BLaER1 (cell line): ENCODE results near the gene WDR5B.
A peak's percentile ranks its signal among the peaks of the same experiment; 100 is the strongest.

ENCODE experiments used
- H3K27ac ChIP-seq: shearing (Covaris generic); formaldehyde crosslinking; 2 replicates; pipeline ENCODE4 v1.8.1; 2022
- H3K27me3 ChIP-seq: shearing (Covaris generic); formaldehyde crosslinking; 2 replicates; pipeline ENCODE4 v1.8.1; 2022
- H3K36me3 ChIP-seq: shearing (Covaris generic); formaldehyde crosslinking; 2 replicates; pipeline ENCODE4 v1.8.1; 2022
- H3K4me1 ChIP-seq: shearing (Covaris generic); formaldehyde crosslinking; 2 replicates; pipeline ENCODE4 v1.8.1; 2022
- H3K4me2 ChIP-seq: shearing (Covaris generic); formaldehyde crosslinking; 2 replicates; pipeline ENCODE4 v1.8.1; 2022
- H3K4me3 ChIP-seq: shearing (Covaris generic); formaldehyde crosslinking; 2 replicates; pipeline ENCODE4 v1.8.1; 2022
- H3K9ac ChIP-seq: shearing (Covaris generic); formaldehyde crosslinking; 2 replicates; pipeline ENCODE4 v1.8.1; 2022
- H3K9me3 ChIP-seq: shearing (Covaris generic); formaldehyde crosslinking; 2 replicates; pipeline ENCODE4 v1.8.1; 2022
- H4K20me1 ChIP-seq: shearing (Covaris generic); formaldehyde crosslinking; 2 replicates; pipeline ENCODE4 v1.8.1; 2022
- Cebpa-rat ChIP-seq: shearing (Covaris generic); IDR thresholded peaks from 2 replicates; pipeline ENCODE4 v1.8.1; 2022

The WDR5B gene

GRCh38 chr3:122443090-122443489 lies 27.2 kb upstream of the WDR5B start:
- Histone ChIP-seq H3K4me1 (no peaks in the 10 kb centered on the region), H3K4me3 (no peak overlapping the region), H3K9ac (no peak overlapping the region), H3K27me3 (no peaks in the 10 kb centered on the region), H3K27ac (no peak overlapping the region), H3K9me3 (peaks cover 23% of the 10 kb centered on the region), H3K4me2 (no peak overlapping the region), H3K36me3 (peaks cover 91% of the 10 kb centered on the region), H4K20me1 (0 out of 2 replicates have a peak, but pooled peaks cover 6% of the 10 kb centered on the region)
- TF ChIP-seq Cebpa-rat, result no peak

- peaks cover 99% of the 10 kb centered on the region for H3K36me3 ChIP-seq
- H3K27ac ChIP-seq, result no peak overlapping the region
- H3K27me3 ChIP-seq, result no peaks in the 10 kb centered on the region
- H3K9ac ChIP-seq, result no peak overlapping the region
- TF ChIP-seq Cebpa-rat, result no peak
- no peak overlapping the region for H3K4me2 ChIP-seq
- H4K20me1 ChIP-seq, result no peaks in the 10 kb centered on the region
- H3K4me3 ChIP-seq, result no peak overlapping the region
- H3K4me1 ChIP-seq, result no peaks in the 10 kb centered on the region
- peaks cover 29% of the 10 kb centered on the region for H3K9me3 ChIP-seq
These were observed 20.1 kb upstream of the WDR5B start for GRCh38 chr3:122435950-122436349.

GRCh38 chr3:122430371-122430770 lies 14.5 kb upstream of the WDR5B start:
- Histone ChIP-seq H4K20me1 (no peaks in the 10 kb centered on the region), H3K27ac (no peak overlapping the region), H3K36me3 (peaks cover 86% of the 10 kb centered on the region), H3K9ac (no peak overlapping the region), H3K9me3 (no peaks in the 10 kb centered on the region), H3K4me2 (no peak overlapping the region), H3K4me1 (no peaks in the 10 kb centered on the region), H3K27me3 (no peaks in the 10 kb centered on the region), H3K4me3 (no peak overlapping the region)
- TF ChIP-seq Cebpa-rat, result no peak

GRCh38 chr3:122427857-122428471 lies 12.1 kb upstream of the WDR5B start:
- H3K36me3 ChIP-seq, result peaks cover 77% of the 10 kb centered on the region
- H3K4me3 ChIP-seq, result no peak overlapping the region
- TF ChIP-seq Cebpa-rat, result no peak
- H3K27me3 ChIP-seq, result no peaks in the 10 kb centered on the region
- H3K9me3 ChIP-seq, result no peaks in the 10 kb centered on the region
- no peak overlapping the region for H3K27ac ChIP-seq
- no peaks in the 10 kb centered on the region for H3K4me1 ChIP-seq
- H4K20me1 ChIP-seq, result no peaks in the 10 kb centered on the region
- H3K9ac ChIP-seq, result no peak overlapping the region
- H3K4me2 ChIP-seq, result no peak overlapping the region

GRCh38 chr3:122421836-122422235 lies 6.0 kb upstream of the WDR5B start:
- H3K4me1 ChIP-seq, result peaks cover 6% of the 10 kb centered on the region
- no peak for TF ChIP-seq Cebpa-rat
- H4K20me1 ChIP-seq, result no peaks in the 10 kb centered on the region
- H3K4me2 ChIP-seq, result no peak overlapping the region
- H3K9me3 ChIP-seq, result no peaks in the 10 kb centered on the region
- no peaks in the 10 kb centered on the region for H3K27me3 ChIP-seq
- H3K9ac ChIP-seq, result no peak overlapping the region
- H3K36me3 ChIP-seq, result peaks cover 49% of the 10 kb centered on the region
- no peak overlapping the region for H3K27ac ChIP-seq
- no peak overlapping the region for H3K4me3 ChIP-seq

- H4K20me1 ChIP-seq, result no peaks in the 10 kb centered on the region
- no peak overlapping the region for H3K27ac ChIP-seq
- no peak overlapping the region for H3K4me2 ChIP-seq
- peaks cover 42% of the 10 kb centered on the region for H3K36me3 ChIP-seq
- no peaks in the 10 kb centered on the region for H3K27me3 ChIP-seq
- H3K9ac ChIP-seq, result no peak overlapping the region
- no peak for TF ChIP-seq Cebpa-rat
- H3K4me3 ChIP-seq, result no peak overlapping the region
- H3K4me1 ChIP-seq, result peaks cover 8% of the 10 kb centered on the region
- H3K9me3 ChIP-seq, result no peaks in the 10 kb centered on the region
These were observed 5.2 kb upstream of the WDR5B start for GRCh38 chr3:122421101-122421500.

- no peak for TF ChIP-seq Cebpa-rat
- Histone ChIP-seq H3K9me3 (no peaks in the 10 kb centered on the region), H3K27ac (peak overlapping the region; percentile 90), H3K4me2 (peak overlapping the region; percentile 74), H3K36me3 (peaks cover 23% of the 10 kb centered on the region), H3K4me3 (peak overlapping the region; percentile 87), H3K4me1 (peaks cover 35% of the 10 kb centered on the region), H4K20me1 (no peaks in the 10 kb centered on the region), H3K27me3 (no peaks in the 10 kb centered on the region), H3K9ac (peak overlapping the region; percentile 86)
These were observed 1.1 kb upstream of the WDR5B start for GRCh38 chr3:122416966-122417365.

- H3K27me3 ChIP-seq, result no peaks in the 10 kb centered on the region
- peak overlapping the region; percentile 86 for H3K9ac ChIP-seq
- peaks cover 35% of the 10 kb centered on the region for H3K4me1 ChIP-seq
- peak overlapping the region; percentile 87 for H3K4me3 ChIP-seq
- H3K27ac ChIP-seq, result peak overlapping the region; percentile 90
- no peak for TF ChIP-seq Cebpa-rat
- no peaks in the 10 kb centered on the region for H4K20me1 ChIP-seq
- no peaks in the 10 kb centered on the region for H3K9me3 ChIP-seq
- peaks cover 29% of the 10 kb centered on the region for H3K36me3 ChIP-seq
- H3K4me2 ChIP-seq, result peak overlapping the region; percentile 95
These were observed 638 bp downstream of the WDR5B start for GRCh38 chr3:122415104-122415744.

- no peak for TF ChIP-seq Cebpa-rat
- Histone ChIP-seq H4K20me1 (no peaks in the 10 kb centered on the region), H3K4me1 (peaks cover 35% of the 10 kb centered on the region), H3K4me2 (peak overlapping the region; percentile 95), H3K36me3 (peaks cover 37% of the 10 kb centered on the region), H3K9ac (no peak overlapping the region), H3K27ac (no peak overlapping the region), H3K9me3 (no peaks in the 10 kb centered on the region), H3K27me3 (no peaks in the 10 kb centered on the region), H3K4me3 (no peak overlapping the region)
These were observed 1.5 kb downstream of the WDR5B start for GRCh38 chr3:122414391-122414790.

- Histone ChIP-seq H3K27me3 (no peaks in the 10 kb centered on the region), H3K36me3 (peaks cover 74% of the 10 kb centered on the region), H3K4me3 (no peak overlapping the region), H3K4me1 (peaks cover 27% of the 10 kb centered on the region), H4K20me1 (no peaks in the 10 kb centered on the region), H3K9me3 (no peaks in the 10 kb centered on the region), H3K4me2 (no peak overlapping the region), H3K9ac (no peak overlapping the region), H3K27ac (no peak overlapping the region)
- TF ChIP-seq Cebpa-rat, result no peak
These were observed 5.2 kb downstream of the WDR5B start for GRCh38 chr3:122410639-122411038.
